HepG2 (cell line): ENCODE results near the gene RBBP8. TPM values are rescaled to one million over a fixed set of nuclear protein-coding genes. Genes with fewer than 3 reads are reported as not detected.

Experiments used
- ATAC-seq: fragments of 200-7000 bp; cut with Tn5 transposase; 3 replicates; pipeline ENCODE4 v1.9.1; 2020; ENCODE audit warnings: mild to moderate bottlenecking, moderate library complexity
- BruUV-seq: library from RNA; stranded (reverse); fragments of 400-500 nt; replicated peaks from 2 replicates; lab custom pipeline; 2021; lab: Mats Ljungman, UMichigan
- CTCF ChIA-PET: fragments of 300-600 bp; formaldehyde crosslinking; extraction: SDS; loops from one replicate; lab custom pipeline; 2021; ENCODE audit warnings: low total read pairs, inconsistent platforms, low intra/inter-chr PET ratio; lab: Yijun Ruan, JAX
- POLR2A ChIA-PET: fragments of 350-600 bp; sonication (Branson Sonifier 250); formaldehyde crosslinking; loops from one replicate; lab custom pipeline; 2020; ENCODE audit warnings: antibody characterized with exemption, inconsistent platforms; lab: Yijun Ruan, JAX
- DNase-seq: peaks from one replicate; pipeline ENCODE4 v3.0.0-alpha.2; 2015; ENCODE audit warnings: low spot score
- FAIRE-seq: peaks from 3 replicates; lab custom pipeline; 2011; peaks lifted over from hg19 to GRCh38; lab: Jason Lieb, UNC
- H2AFZ ChIP-seq: one replicate; pipeline ENCODE4 v1.6.1; 2011; ENCODE audit warnings: low read length, inconsistent platforms
- H3K27ac ChIP-seq: fragments of 300-600 bp; 3 replicates; pipeline ENCODE4 v1.8.0; 2011; ENCODE audit warnings: mixed run types, mild to moderate bottlenecking, mixed read lengths, low read length, inconsistent platforms; ENCODE audit not compliant: insufficient read depth; ENCODE audit errors: extremely low read length
- H3K27me3 ChIP-seq, 2 experiments: fragments of 200-600 bp in 1 of 2; 2 replicates in 1 of 2; 3 replicates in 1 of 2; pipeline versions ENCODE4 v1.6.0 to v1.8.0; 2011; ENCODE audit warnings: low read length in 2 of 2, mild to moderate bottlenecking in 2 of 2, moderate library complexity in 2 of 2, inconsistent platforms in 1 of 2; ENCODE audit not compliant: insufficient read depth in 2 of 2, control insufficient read depth in 1 of 2
- H3K36me3 ChIP-seq, 2 experiments: fragments of 200-600 bp in 1 of 2; replicated peaks in 1 of 2; 2 replicates in 1 of 2; 3 replicates in 1 of 2; pipeline versions ENCODE4 v1.5.1 to v1.8.0; 2011; ENCODE audit warnings: low read length in 2 of 2, inconsistent platforms in 1 of 2; ENCODE audit not compliant: insufficient read depth in 2 of 2, control insufficient read depth in 1 of 2
- H3K4me1 ChIP-seq: 2 replicates; pipeline ENCODE4 v1.5.1; 2012; ENCODE audit warnings: low read length, inconsistent platforms; ENCODE audit not compliant: insufficient read depth
- H3K4me2 ChIP-seq: 2 replicates; pipeline ENCODE4 v1.6.0; 2011; ENCODE audit warnings: low read depth, low read length, inconsistent platforms
- H3K4me3 ChIP-seq, 3 experiments: fragments of 200-600 bp in 1 of 3; sonication (generic), shearing (Covaris generic) in 1 of 3; replicated peaks in 1 of 3; 2 replicates each; pipeline ENCODE4 v1.5.1; 2011 to 2016; ENCODE audit warnings: low read length in 3 of 3, inconsistent platforms in 2 of 3, low read depth in 2 of 3, mild to moderate bottlenecking in 2 of 3, control low read depth in 1 of 3, mixed read lengths in 1 of 3; ENCODE audit not compliant: insufficient read depth in 1 of 3
- H3K79me2 ChIP-seq: one replicate; pipeline ENCODE4 v1.6.1; 2011; ENCODE audit warnings: low read length, inconsistent platforms; ENCODE audit not compliant: insufficient read depth
- H3K9ac ChIP-seq: 2 replicates; pipeline ENCODE4 v1.6.0; 2011; ENCODE audit warnings: mild to moderate bottlenecking, low read depth, low read length, inconsistent platforms; ENCODE audit not compliant: insufficient read depth
- H3K9me3 ChIP-seq: 2 replicates; pipeline ENCODE4 v1.5.1; 2012; ENCODE audit warnings: mild to moderate bottlenecking, low read length
- H4K20me1 ChIP-seq: 2 replicates; pipeline ENCODE4 v1.6.0; 2011; ENCODE audit warnings: inconsistent platforms, mild to moderate bottlenecking, low read length, moderate library complexity; ENCODE audit not compliant: insufficient read depth
- EEA1 ChIP-seq: sonication (generic); formaldehyde crosslinking; IDR thresholded peaks from 2 replicates; pipeline ENCODE4 v1.5.1; 2020; ENCODE audit warnings: mild to moderate bottlenecking, missing genetic modification reagents, borderline replicate concordance
- HMG20B ChIP-seq: conservative IDR thresholded peaks from 2 replicates; pipeline ENCODE4 v1.6.1; 2016; ENCODE audit warnings: missing genetic modification reagents, missing compliant biosample characterization
- PAF1 ChIP-seq: IDR thresholded peaks from 2 replicates; pipeline ENCODE4 v1.6.1; 2016; ENCODE audit warnings: missing genetic modification reagents, missing compliant biosample characterization
- REL ChIP-seq: sonication (generic); formaldehyde crosslinking; conservative IDR thresholded peaks from 2 replicates; pipeline ENCODE4 v1.8.0; 2022; ENCODE audit warnings: mild to moderate bottlenecking, missing genetic modification reagents, moderate library complexity
- SP1 ChIP-seq, 2 experiments: fragments of 450-650 bp in 1 of 2; sonication (generic) in 1 of 2; formaldehyde crosslinking in 1 of 2; IDR thresholded peaks; 2 replicates each; pipeline versions ENCODE4 v1.4.0 to v1.6.1; 2016 to 2020; ENCODE audit warnings: missing genetic modification reagents in 1 of 2
- SYNCRIP ChIP-seq: fragments of 200-400 bp; formaldehyde crosslinking; IDR thresholded peaks from 2 replicates; pipeline ENCODE4 v1.6.1; 2018; ENCODE audit warnings: mild to moderate bottlenecking, low read depth, low read length; ENCODE audit not compliant: insufficient read depth
- ZNF609 ChIP-seq: sonication (generic); formaldehyde crosslinking; IDR thresholded peaks from 2 replicates; pipeline ENCODE4 v1.4.0; 2020; ENCODE audit warnings: mild to moderate bottlenecking, missing genetic modification reagents, borderline replicate concordance
- WGBS: methylation state at CpG from one replicate; pipeline ENCODE4 v1.1.6; 2017; ENCODE audit warnings: low lambda C conversion rate; 5-methylcytosine and 5-hydroxymethylcytosine counted together
- in situ Hi-C: cut with HindIII; loops from 2 replicates; pipeline ENCODE4 v1.10.0; 2017; ENCODE audit warnings: low pct_unique_long_range_greater_than_20kb; ENCODE audit not compliant: extremely low pct_ligation_motif_present
- intact Hi-C: fragments of 100-400 bp; cut with micrococcal nuclease; formaldehyde crosslinking; loops from one replicate; pipeline ENCODE4 v1.10.0; 2022; ENCODE audit not compliant: unreplicated experiment
- polyA plus RNA-seq, 8 experiments: library from polyadenylated mRNA; depleted of rRNA in 3 of 8; stranded (reverse) in 7 of 8; unstranded in 1 of 8; fragments of >200 nt; fragmentation: Illumina TruSeq in 4 of 8; extraction: Trizol in 4 of 8; gene quantifications; 2 replicates each; pipeline versions ENCODE4 v1.2.1 to v1.2.3, GENCODE V29; 2011 to 2016; ENCODE audit warnings: low read depth in 4 of 8, missing spikeins in 1 of 8, mixed read lengths in 1 of 8; ENCODE audit not compliant: insufficient read depth in 1 of 8
- total RNA-seq, 5 experiments: library from RNA; depleted of rRNA; stranded (reverse); fragments of >200 nt; fragmentation: Illumina TruSeq; extraction: Trizol; gene quantifications; 2 replicates each; pipeline ENCODE4 v1.2.3, GENCODE V29; 2016; ENCODE audit warnings: low read depth in 1 of 5
- TF ChIP-seq, protein P1 (sequence below): sonication (generic); formaldehyde crosslinking; IDR thresholded peaks from 2 replicates; pipeline ENCODE4 v1.5.1; 2020; ENCODE audit warnings: mild to moderate bottlenecking, missing genetic modification reagents, borderline replicate concordance

The RBBP8 gene
- total and polyA plus RNA-seq, 2 of the 13 experiments (the other 11 are each of a cell fraction or from before 2014, with no cell fraction given), result 14.2 to 47.4 TPM

- no peak for TF ChIP-seq HMG20B (CRISPR knock-in tag)
These were observed 99.0 kb downstream of the RBBP8 start (continued) for GRCh38 chr18:23032030-23032582.

DNA sequence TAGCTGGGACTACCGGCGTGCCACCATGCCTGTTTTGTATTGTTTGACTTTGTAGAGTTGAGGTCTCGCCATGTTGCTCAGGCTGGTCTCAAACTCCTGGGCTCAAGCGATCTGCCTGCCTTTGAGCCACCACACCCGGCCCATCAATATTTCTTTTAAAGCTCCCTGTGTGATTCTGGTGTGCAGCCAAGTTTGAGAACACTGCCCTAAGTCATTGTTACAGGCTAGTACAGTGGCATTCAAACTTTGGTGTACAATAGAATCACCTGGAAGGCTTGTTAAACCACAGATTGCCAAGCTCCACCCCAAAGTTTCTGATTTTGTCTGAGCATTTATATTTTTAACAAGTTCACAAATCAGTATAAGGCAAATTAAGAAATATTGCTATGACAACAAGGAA, 99.9 kb downstream of the RBBP8 start:
- Histone ChIP-seq H2AFZ (no peak overlapping the region), H4K20me1 (no peaks in the 10 kb centered on the region), H3K36me3 (0 out of 5 replicates have a peak, but pooled peaks cover 0 to 7% of the 10 kb centered on the region in 2 experiments), H3K4me2 (no peak overlapping the region), H3K4me1 (no peaks in the 10 kb centered on the region), H3K4me3 (no peak overlapping the region), H3K27ac (no peak overlapping the region), H3K9me3 (no peaks in the 10 kb centered on the region), H3K27me3 (no peaks in the 10 kb centered on the region), H3K79me2 (no peaks in the 10 kb centered on the region), H3K9ac (no peak overlapping the region)
- ChIA-PET POLR2A (no interaction called here), CTCF (no interaction called here)
- no TSS peak for BruUV-seq
- 88% methylated on average over 5 of the region's 5 CpGs for WGBS
- no peak for ATAC-seq
- TF ChIP-seq EEA1 (CRISPR knock-in tag), result no peak
- TF ChIP-seq, protein P1, sequence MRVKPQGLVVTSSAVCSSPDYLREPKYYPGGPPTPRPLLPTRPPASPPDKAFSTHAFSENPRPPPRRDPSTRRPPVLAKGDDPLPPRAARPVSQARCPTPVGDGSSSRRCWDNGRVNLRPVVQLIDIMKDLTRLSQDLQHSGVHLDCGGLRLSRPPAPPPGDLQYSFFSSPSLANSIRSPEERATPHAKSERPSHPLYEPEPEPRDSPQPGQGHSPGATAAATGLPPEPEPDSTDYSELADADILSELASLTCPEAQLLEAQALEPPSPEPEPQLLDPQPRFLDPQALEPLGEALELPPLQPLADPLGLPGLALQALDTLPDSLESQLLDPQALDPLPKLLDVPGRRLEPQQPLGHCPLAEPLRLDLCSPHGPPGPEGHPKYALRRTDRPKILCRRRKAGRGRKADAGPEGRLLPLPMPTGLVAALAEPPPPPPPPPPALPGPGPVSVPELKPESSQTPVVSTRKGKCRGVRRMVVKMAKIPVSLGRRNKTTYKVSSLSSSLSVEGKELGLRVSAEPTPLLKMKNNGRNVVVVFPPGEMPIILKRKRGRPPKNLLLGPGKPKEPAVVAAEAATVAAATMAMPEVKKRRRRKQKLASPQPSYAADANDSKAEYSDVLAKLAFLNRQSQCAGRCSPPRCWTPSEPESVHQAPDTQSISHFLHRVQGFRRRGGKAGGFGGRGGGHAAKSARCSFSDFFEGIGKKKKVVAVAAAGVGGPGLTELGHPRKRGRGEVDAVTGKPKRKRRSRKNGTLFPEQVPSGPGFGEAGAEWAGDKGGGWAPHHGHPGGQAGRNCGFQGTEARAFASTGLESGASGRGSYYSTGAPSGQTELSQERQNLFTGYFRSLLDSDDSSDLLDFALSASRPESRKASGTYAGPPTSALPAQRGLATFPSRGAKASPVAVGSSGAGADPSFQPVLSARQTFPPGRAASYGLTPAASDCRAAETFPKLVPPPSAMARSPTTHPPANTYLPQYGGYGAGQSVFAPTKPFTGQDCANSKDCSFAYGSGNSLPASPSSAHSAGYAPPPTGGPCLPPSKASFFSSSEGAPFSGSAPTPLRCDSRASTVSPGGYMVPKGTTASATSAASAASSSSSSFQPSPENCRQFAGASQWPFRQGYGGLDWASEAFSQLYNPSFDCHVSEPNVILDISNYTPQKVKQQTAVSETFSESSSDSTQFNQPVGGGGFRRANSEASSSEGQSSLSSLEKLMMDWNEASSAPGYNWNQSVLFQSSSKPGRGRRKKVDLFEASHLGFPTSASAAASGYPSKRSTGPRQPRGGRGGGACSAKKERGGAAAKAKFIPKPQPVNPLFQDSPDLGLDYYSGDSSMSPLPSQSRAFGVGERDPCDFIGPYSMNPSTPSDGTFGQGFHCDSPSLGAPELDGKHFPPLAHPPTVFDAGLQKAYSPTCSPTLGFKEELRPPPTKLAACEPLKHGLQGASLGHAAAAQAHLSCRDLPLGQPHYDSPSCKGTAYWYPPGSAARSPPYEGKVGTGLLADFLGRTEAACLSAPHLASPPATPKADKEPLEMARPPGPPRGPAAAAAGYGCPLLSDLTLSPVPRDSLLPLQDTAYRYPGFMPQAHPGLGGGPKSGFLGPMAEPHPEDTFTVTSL, result no peak
- no peak for TF ChIP-seq SP1 (IDR thresholded peaks at IDR 0.05)
- no peak for TF ChIP-seq SP1 (CRISPR knock-in tag; IDR thresholded peaks at IDR 0.05)
- no peak for TF ChIP-seq PAF1 (CRISPR knock-in tag)
- no peak for TF ChIP-seq ZNF609 (CRISPR knock-in tag)
- TF ChIP-seq SYNCRIP, result no peak
- TF ChIP-seq REL, result no peak
- in situ Hi-C loops (no loop called here), intact Hi-C loops (no loop called here)
- no peak for FAIRE-seq
- DNase-seq, result no peak
